HepG2 (cell line): Measurements from ENCODE around the gene CDC37L1. TPM values are rescaled to one million over a fixed set of nuclear protein-coding genes. Genes with fewer than 3 reads are reported as not detected.

Source experiments
- AGO2 ChIP-seq: fragments of 200-400 bp; formaldehyde crosslinking; optimal IDR thresholded peaks from 2 replicates; pipeline ENCODE3; 2017; ENCODE audit warnings: mild to moderate bottlenecking, low read depth, low read length, moderate library complexity
- BCL3 ChIP-seq: sonication (generic); formaldehyde crosslinking; IDR thresholded peaks from 2 replicates; pipeline ENCODE4 v1.5.1; 2020; ENCODE audit warnings: mild to moderate bottlenecking, missing genetic modification reagents, moderate library complexity
- EP300 ChIP-seq, 3 experiments: sonication (generic) in 1 of 3; formaldehyde crosslinking in 1 of 3; IDR thresholded peaks; 2 replicates each; pipeline versions ENCODE4 v1.5.1 to v1.6.1; 2011 to 2020; ENCODE audit warnings: low read depth in 2 of 3, low read length in 2 of 3, borderline replicate concordance in 1 of 3, improper control_type of control experiment in 1 of 3, mild to moderate bottlenecking in 1 of 3, missing genetic modification reagents in 1 of 3, moderate library complexity in 1 of 3
- JUND ChIP-seq: sonication (generic); formaldehyde crosslinking; IDR thresholded peaks from 2 replicates; pipeline ENCODE4 v1.8.0; 2022; ENCODE audit warnings: mild to moderate bottlenecking, missing genetic modification reagents
- KLF9 ChIP-seq: IDR thresholded peaks from 2 replicates; pipeline ENCODE4 v1.6.1; 2016; ENCODE audit warnings: low read depth
- MNT ChIP-seq: fragments of 450-650 bp; IDR thresholded peaks from 2 replicates; pipeline ENCODE4 v1.6.1; 2016
- MYPOP ChIP-seq: sonication (generic); formaldehyde crosslinking; IDR thresholded peaks from 2 replicates; pipeline ENCODE4 v1.8.1; 2023; ENCODE audit warnings: mild to moderate bottlenecking, moderate library complexity, missing genetic modification reagents
- NFE2L1 ChIP-seq: sonication (generic); formaldehyde crosslinking; IDR thresholded peaks from 2 replicates; pipeline ENCODE4 v1.4.0; 2020; ENCODE audit warnings: missing genetic modification reagents, mild to moderate bottlenecking, borderline replicate concordance
- NR2C2 ChIP-seq: sonication (generic); formaldehyde crosslinking; IDR thresholded peaks from 2 replicates; pipeline ENCODE4 v1.4.0; 2020; ENCODE audit warnings: missing genetic modification reagents, mild to moderate bottlenecking, moderate library complexity, borderline replicate concordance
- SETDB1 ChIP-seq: sonication (generic); formaldehyde crosslinking; IDR thresholded peaks from 2 replicates; pipeline ENCODE4 v1.5.1; 2020; ENCODE audit warnings: missing genetic modification reagents, mild to moderate bottlenecking, borderline replicate concordance
- THYN1 ChIP-seq: sonication (generic); formaldehyde crosslinking; IDR thresholded peaks from 2 replicates; pipeline ENCODE4 v1.8.1; 2023; ENCODE audit warnings: low read depth, mild to moderate bottlenecking, moderate library complexity, missing genetic modification reagents, borderline replicate concordance
- TMF1 ChIP-seq: sonication (generic); formaldehyde crosslinking; IDR thresholded peaks from 2 replicates; pipeline ENCODE4 v1.8.1; 2022; ENCODE audit warnings: low read depth, missing genetic modification reagents
- ZBTB26 ChIP-seq: IDR thresholded peaks from 2 replicates; pipeline ENCODE4 v1.6.1; 2016; ENCODE audit warnings: missing compliant biosample characterization, missing genetic modification reagents, borderline replicate concordance
- ZBTB49 ChIP-seq: sonication (generic); formaldehyde crosslinking; IDR thresholded peaks from 2 replicates; pipeline ENCODE4 v1.4.0; 2020; ENCODE audit warnings: missing genetic modification reagents, borderline replicate concordance
- ZFAT ChIP-seq: sonication (generic); formaldehyde crosslinking; conservative IDR thresholded peaks from 2 replicates; pipeline ENCODE4 v1.8.1; 2023; ENCODE audit warnings: missing genetic modification reagents, inconsistent platforms
- ZFY ChIP-seq: sonication (generic); formaldehyde crosslinking; IDR thresholded peaks from 2 replicates; pipeline ENCODE4 v1.4.0; 2020; ENCODE audit warnings: missing genetic modification reagents
- ZNF337 ChIP-seq: sonication (generic); formaldehyde crosslinking; IDR thresholded peaks from 2 replicates; pipeline ENCODE4 v1.5.1; 2020; ENCODE audit warnings: missing genetic modification reagents, low read depth, mild to moderate bottlenecking, borderline replicate concordance
- ZNF7 ChIP-seq: IDR thresholded peaks from 2 replicates; pipeline ENCODE4 v1.6.1; 2016; ENCODE audit warnings: missing biosample characterization, missing genetic modification reagents
- ZNF775 ChIP-seq: sonication (generic); formaldehyde crosslinking; IDR thresholded peaks from 2 replicates; pipeline ENCODE4 v1.4.0; 2020; ENCODE audit warnings: missing genetic modification reagents, mild to moderate bottlenecking, moderate library complexity, borderline replicate concordance
- ZSCAN20 ChIP-seq: sonication (generic); formaldehyde crosslinking; IDR thresholded peaks from 2 replicates; pipeline ENCODE4 v1.4.0; 2020; ENCODE audit warnings: missing genetic modification reagents, mild to moderate bottlenecking, borderline replicate concordance
- polyA plus RNA-seq, 8 experiments: library from polyadenylated mRNA; depleted of rRNA in 3 of 8; stranded (reverse) in 7 of 8; unstranded in 1 of 8; fragments of >200 nt; fragmentation: Illumina TruSeq in 4 of 8; extraction: Trizol in 4 of 8; gene quantifications; 2 replicates each; pipeline versions ENCODE4 v1.2.1 to v1.2.3, GENCODE V29; 2011 to 2016; ENCODE audit warnings: low read depth in 4 of 8, missing spikeins in 1 of 8, mixed read lengths in 1 of 8; ENCODE audit not compliant: insufficient read depth in 1 of 8
- total RNA-seq, 5 experiments: library from RNA; depleted of rRNA; stranded (reverse); fragments of >200 nt; fragmentation: Illumina TruSeq; extraction: Trizol; gene quantifications; 2 replicates each; pipeline ENCODE4 v1.2.3, GENCODE V29; 2016; ENCODE audit warnings: low read depth in 1 of 5

Gene CDC37L1
- total and polyA plus RNA-seq, 2 of the 13 experiments (the other 11 are each of a cell fraction or from before 2014, with no cell fraction given): 5.5 to 17.0 TPM

GRCh38 chr9:4740638-4741364 lies 61.4 kb downstream of the CDC37L1 start, which contains the start of gene AK3 (continued):
- TF ChIP-seq MYPOP (CRISPR knock-in tag) (peak; percentile 96), ZBTB26 (CRISPR knock-in tag) (peak; percentile 20; the same call in 1 of the 2 replicates), SETDB1 (CRISPR knock-in tag) (no peak), EP300 (IDR thresholded peaks at IDR 0.05; ENCODE audit: low read depth in 2 of 2, low read length in 2 of 2) (peak in 1 of 2 experiments; percentile 50; a peak in 1 of 4 replicates), EP300 (CRISPR knock-in tag; IDR thresholded peaks at IDR 0.05; ENCODE audit: borderline replicate concordance) (no peak), ZSCAN20 (CRISPR knock-in tag) (peak; percentile 88), ZNF337 (CRISPR knock-in tag) (no peak), ZNF7 (CRISPR knock-in tag) (no peak), BCL3 (CRISPR knock-in tag) (peak; percentile 98), AGO2 (peak; percentile 95), ZNF775 (CRISPR knock-in tag) (no peak; the same call in 1 of the 2 replicates), ZBTB49 (CRISPR knock-in tag) (no peak), ZFAT (CRISPR knock-in tag) (peak; percentile 93), NFE2L1 (CRISPR knock-in tag) (0 out of 2 replicates have a peak, but pooled peaks have one; percentile 61), MNT (no peak), KLF9 (CRISPR knock-in tag) (no peak), TMF1 (CRISPR knock-in tag) (no peak; the same call in 1 of the 2 replicates), JUND (CRISPR knock-in tag) (no peak), NR2C2 (CRISPR knock-in tag) (peak; percentile 35; the same call in 1 of the 2 replicates), ZFY (CRISPR knock-in tag) (peak; percentile 100), THYN1 (CRISPR knock-in tag) (no peak)
